Thoracic aorta (tissue), 2 donors: ENCODE measurements around the gene IFNGR2. TPM values are rescaled to one million over a fixed set of nuclear protein-coding genes. Genes with fewer than 3 reads are reported as not detected.

Experiments used
- ATAC-seq: fragments of 150-250 bp; one replicate; pipeline ENCODE4 v1.8.0; 2017; ENCODE audit warnings: low read depth; ENCODE audit not compliant: insufficient number of reproducible peaks, low FRiP score
- DNase-seq: peaks from one replicate; pipeline ENCODE4 v3.0.0-alpha.2; 2020; ENCODE audit warnings: low spot score
- H3K27ac ChIP-seq, 2 donors: fragments of 200-600 bp; sonication (generic); 1 replicate in 1 of 2; 2 replicates in 1 of 2; pipeline ENCODE4 v1.5.1; 2016; ENCODE audit warnings: mild to moderate bottlenecking in 2 of 2, moderate library complexity in 2 of 2
- H3K27me3 ChIP-seq: fragments of 200-600 bp; sonication (generic); replicated peaks from 2 replicates; pipeline ENCODE4 v1.6.0; 2016; ENCODE audit warnings: mild to moderate bottlenecking; ENCODE audit not compliant: insufficient read depth
- H3K36me3 ChIP-seq: fragments of 200-600 bp; sonication (generic); one replicate; pipeline ENCODE4 v1.5.1; 2016
- H3K4me1 ChIP-seq, 2 donors: fragments of 200-600 bp; sonication (generic); 1 replicate in 1 of 2; 2 replicates in 1 of 2; pipeline versions ENCODE4 v1.5.1 to v1.6.0; 2016; ENCODE audit warnings: low read depth in 2 of 2, mild to moderate bottlenecking in 1 of 2; ENCODE audit not compliant: control insufficient read depth in 1 of 2
- H3K4me3 ChIP-seq: fragments of 200-600 bp; sonication (generic); 2 replicates; pipeline ENCODE4 v1.5.1; 2016; ENCODE audit warnings: mild to moderate bottlenecking
- H3K9me3 ChIP-seq: fragments of 200-600 bp; sonication (generic); 2 replicates; pipeline ENCODE4 v1.5.1; 2016
- total RNA-seq, 2 donors: library from RNA; depleted of rRNA; stranded (reverse); fragments of >200 nt; gene quantifications; one replicate each; pipeline versions ENCODE4 v1.1.0 to v1.2.3, GENCODE V29; 2016
- TF ChIP-seq, protein P1 (sequence below): fragments of 200-600 bp; sonication (generic); IDR thresholded peaks from one replicate; pipeline ENCODE4 v1.5.1; 2019; ENCODE audit warnings: antibody characterized with exemption

Gene IFNGR2
- total RNA-seq, 2 donors from 2014 or later: 67.3 to 72.2 TPM

DNA sequence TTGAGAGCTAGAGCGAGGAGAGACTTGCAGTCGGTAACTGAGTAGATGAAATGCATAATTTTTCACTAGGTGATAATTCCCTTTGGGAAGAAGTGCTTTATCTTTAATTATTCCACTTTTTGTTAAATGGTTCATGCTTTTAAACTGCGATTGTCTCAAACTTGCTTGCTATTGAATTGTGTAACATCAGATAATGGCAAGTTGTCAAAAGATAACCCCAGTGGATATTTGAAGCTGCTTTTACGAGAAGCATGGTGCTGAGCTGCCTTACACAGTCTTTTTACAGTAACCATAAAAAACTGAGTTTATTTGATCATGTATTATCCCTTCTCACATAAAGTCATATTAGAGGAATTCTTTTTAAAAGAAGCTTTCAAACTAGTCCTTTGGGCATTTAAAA, 46.4 kb downstream of the IFNGR2 start:
- Histone ChIP-seq H3K27me3 (no peaks in the 10 kb centered on the region), H3K36me3 (peaks cover 3% of the 10 kb centered on the region), H3K4me3 (no peak overlapping the region), H3K9me3 (no peaks in the 10 kb centered on the region), H3K27ac (no peak overlapping the region), H3K4me1 (no peaks in the 10 kb centered on the region)
- TF ChIP-seq, protein P1, sequence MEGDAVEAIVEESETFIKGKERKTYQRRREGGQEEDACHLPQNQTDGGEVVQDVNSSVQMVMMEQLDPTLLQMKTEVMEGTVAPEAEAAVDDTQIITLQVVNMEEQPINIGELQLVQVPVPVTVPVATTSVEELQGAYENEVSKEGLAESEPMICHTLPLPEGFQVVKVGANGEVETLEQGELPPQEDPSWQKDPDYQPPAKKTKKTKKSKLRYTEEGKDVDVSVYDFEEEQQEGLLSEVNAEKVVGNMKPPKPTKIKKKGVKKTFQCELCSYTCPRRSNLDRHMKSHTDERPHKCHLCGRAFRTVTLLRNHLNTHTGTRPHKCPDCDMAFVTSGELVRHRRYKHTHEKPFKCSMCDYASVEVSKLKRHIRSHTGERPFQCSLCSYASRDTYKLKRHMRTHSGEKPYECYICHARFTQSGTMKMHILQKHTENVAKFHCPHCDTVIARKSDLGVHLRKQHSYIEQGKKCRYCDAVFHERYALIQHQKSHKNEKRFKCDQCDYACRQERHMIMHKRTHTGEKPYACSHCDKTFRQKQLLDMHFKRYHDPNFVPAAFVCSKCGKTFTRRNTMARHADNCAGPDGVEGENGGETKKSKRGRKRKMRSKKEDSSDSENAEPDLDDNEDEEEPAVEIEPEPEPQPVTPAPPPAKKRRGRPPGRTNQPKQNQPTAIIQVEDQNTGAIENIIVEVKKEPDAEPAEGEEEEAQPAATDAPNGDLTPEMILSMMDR: no peak
- no peak for ATAC-seq
- DNase-seq: no peak

DNA sequence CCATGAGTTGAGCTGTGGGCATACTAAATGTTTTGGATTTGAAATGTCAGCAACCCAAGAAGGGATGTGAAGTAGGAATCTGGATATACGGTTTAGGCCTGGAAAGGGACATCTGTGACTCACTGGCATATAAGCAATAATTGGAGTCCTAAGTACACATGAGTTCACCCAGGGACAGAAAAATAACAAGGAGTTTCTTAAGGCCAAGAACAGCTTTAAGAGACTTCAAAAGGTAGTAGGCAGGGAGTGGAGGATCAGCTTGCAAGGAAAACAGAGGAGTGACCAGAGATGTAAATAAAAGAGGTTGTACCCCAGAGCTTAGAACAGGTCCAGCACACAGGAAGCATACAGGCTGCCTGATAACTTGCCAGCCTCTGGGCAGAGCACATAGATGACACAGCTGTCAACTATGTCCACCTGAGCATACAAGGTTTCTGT, 48.4 kb downstream of the IFNGR2 start:
- TF ChIP-seq, protein P1: no peak
- no peak overlapping the region for H3K4me3 ChIP-seq
- no peaks in the 10 kb centered on the region for H3K4me1 ChIP-seq
- ATAC-seq (no peak), DNase-seq (no peak)
- H3K27me3 ChIP-seq: no peaks in the 10 kb centered on the region
- no peak overlapping the region for H3K27ac ChIP-seq
- H3K9me3 ChIP-seq: no peaks in the 10 kb centered on the region
- H3K36me3 ChIP-seq: peaks cover 3% of the 10 kb centered on the region

DNA sequence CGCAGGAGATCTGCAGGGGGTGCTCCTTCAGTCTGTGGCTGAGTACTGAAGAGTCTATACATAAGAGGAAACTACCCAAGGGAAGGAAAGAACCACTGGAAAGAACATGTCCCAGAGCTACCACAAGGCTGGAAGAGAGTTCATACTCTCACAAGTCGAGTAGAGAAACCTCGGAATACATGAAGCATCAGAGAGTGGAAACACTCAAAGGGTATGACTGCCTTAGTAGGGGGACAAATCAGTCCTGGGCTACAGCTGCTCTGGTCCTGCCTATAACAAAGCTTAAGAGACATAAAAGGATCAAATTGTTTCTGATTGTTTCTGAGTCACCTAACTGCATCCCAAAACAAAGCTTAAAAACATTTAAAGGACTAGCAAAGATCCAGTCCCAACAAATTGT, 49.1 kb downstream of the IFNGR2 start:
- Histone ChIP-seq H3K4me1 (no peaks in the 10 kb centered on the region), H3K9me3 (no peaks in the 10 kb centered on the region), H3K4me3 (no peak overlapping the region), H3K36me3 (peaks cover 3% of the 10 kb centered on the region), H3K27ac (no peak overlapping the region), H3K27me3 (no peaks in the 10 kb centered on the region)
- no peak for ATAC-seq
- TF ChIP-seq, protein P1: no peak
- DNase-seq: no peak

DNA sequence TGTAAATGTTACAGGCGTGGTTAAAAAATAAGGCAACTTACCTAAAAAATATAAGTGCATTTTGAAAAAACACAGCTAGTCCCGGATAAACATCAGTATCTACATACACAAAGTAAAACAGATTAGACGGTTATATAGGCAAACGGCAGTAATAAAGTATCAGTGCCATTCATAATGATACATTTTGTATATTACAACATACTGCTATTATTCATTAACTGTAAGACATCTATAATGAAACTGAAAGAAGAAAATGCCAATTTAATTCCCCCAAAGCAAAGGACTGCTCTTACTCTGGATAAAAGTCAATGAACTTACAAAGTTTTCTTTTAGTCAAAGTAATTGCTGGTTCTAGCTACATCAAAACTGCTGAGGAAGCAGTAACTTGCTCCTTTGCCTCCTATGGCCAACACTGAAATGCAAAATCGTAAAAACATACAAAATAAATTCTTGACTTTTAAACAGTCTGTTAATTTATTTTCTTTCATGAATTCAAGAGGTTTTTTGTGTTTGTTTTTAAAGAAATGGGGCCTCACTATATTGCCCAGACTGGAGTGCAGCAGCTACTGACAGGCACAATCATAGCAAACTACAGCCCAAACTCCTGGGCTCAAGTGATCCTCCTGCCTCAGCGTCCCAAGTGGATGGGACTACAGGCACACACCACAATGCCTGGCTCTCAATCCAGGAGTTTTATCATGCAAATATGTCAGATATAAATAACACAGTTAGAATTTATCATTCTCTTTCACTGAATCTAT, 52.7 kb downstream of the IFNGR2 start:
- Histone ChIP-seq H3K9me3 (no peaks in the 10 kb centered on the region), H3K4me3 (no peak overlapping the region), H3K27me3 (no peaks in the 10 kb centered on the region), H3K36me3 (peaks cover 10% of the 10 kb centered on the region), H3K4me1 (no peaks in the 10 kb centered on the region), H3K27ac (no peak overlapping the region)
- TF ChIP-seq, protein P1: no peak
- DNase-seq (no peak), ATAC-seq (no peak)

DNA sequence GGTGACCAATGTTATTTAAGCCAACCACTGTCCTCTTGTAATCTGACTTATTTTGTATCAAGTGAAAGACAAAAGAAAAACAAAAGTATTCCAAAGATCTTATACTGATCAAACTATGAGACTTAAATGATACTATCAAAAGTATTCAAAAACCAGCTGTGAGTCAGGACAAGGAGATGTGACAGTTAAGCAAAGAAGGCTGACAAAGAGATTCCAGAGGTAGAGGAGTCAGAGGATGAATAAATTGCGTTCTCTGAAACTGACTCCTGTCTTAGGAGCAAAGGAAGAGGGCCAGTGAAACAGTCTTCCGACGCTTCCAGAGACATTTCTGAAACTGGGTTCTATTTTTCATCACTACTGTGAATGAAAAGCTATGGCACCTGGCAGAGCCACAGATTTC, 55.6 kb downstream of the IFNGR2 start:
- TF ChIP-seq, protein P1: no peak
- no peaks in the 10 kb centered on the region for H3K9me3 ChIP-seq

More for the DNA sequence above, 55.6 kb downstream of the IFNGR2 start:
- Histone ChIP-seq H3K4me3 (no peak overlapping the region), H3K36me3 (peaks cover 18% of the 10 kb centered on the region), H3K4me1 (no peaks in the 10 kb centered on the region), H3K27me3 (no peaks in the 10 kb centered on the region), H3K27ac (no peak overlapping the region)
- ATAC-seq (no peak), DNase-seq (no peak)
